GM12874 (cell line): ENCODE results near the gene FBXL17.

Experiments used
- TF ChIP-seq, protein P1 (sequence below): IDR thresholded peaks from 2 replicates; pipeline ENCODE4 v1.5.1; 2011; ENCODE audit warnings: low read depth, mild to moderate bottlenecking, control low read depth, low read length, moderate library complexity; ENCODE audit not compliant: insufficient read depth

The FBXL17 gene

DNA sequence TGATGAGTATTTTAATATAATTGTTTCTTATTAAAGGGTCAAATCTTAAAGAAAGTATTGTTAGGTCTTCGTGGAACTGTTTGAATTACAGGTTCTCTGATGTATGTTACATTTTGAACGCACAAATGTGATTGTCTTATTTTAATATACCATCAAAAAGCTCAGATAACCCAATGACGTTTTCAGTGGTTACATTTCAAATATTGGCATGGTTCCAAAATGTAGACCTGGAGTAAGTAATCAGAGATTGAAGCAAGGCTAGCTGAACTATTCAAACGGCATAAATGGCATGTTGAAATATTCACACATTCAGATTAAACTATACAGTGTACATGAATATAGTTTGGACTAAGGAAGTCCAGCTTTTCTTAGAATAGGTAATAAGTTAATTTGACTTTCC lies 429.4 kb downstream of the FBXL17 start:
- TF ChIP-seq, protein P1, sequence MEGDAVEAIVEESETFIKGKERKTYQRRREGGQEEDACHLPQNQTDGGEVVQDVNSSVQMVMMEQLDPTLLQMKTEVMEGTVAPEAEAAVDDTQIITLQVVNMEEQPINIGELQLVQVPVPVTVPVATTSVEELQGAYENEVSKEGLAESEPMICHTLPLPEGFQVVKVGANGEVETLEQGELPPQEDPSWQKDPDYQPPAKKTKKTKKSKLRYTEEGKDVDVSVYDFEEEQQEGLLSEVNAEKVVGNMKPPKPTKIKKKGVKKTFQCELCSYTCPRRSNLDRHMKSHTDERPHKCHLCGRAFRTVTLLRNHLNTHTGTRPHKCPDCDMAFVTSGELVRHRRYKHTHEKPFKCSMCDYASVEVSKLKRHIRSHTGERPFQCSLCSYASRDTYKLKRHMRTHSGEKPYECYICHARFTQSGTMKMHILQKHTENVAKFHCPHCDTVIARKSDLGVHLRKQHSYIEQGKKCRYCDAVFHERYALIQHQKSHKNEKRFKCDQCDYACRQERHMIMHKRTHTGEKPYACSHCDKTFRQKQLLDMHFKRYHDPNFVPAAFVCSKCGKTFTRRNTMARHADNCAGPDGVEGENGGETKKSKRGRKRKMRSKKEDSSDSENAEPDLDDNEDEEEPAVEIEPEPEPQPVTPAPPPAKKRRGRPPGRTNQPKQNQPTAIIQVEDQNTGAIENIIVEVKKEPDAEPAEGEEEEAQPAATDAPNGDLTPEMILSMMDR: no peak

DNA sequence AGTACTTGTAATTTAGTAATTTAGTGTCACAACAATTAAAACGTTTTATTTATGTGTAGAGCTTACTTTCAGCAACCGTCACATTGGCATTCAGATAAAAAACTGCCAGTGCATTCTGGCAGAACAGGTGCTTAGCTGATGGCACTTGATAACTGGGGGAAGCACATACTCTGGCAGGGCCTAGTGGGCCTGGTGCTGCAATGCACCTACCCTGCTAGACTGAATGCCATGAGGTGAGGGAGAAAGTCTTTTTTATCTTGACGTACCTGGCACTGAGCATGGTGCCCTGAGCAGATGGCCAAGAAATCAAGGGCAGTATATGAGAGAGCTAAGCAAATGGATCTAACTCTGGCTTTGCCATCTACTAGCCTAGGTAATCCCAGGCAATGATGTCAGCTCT lies 430.6 kb downstream of the FBXL17 start:
- TF ChIP-seq, protein P1: no peak

DNA sequence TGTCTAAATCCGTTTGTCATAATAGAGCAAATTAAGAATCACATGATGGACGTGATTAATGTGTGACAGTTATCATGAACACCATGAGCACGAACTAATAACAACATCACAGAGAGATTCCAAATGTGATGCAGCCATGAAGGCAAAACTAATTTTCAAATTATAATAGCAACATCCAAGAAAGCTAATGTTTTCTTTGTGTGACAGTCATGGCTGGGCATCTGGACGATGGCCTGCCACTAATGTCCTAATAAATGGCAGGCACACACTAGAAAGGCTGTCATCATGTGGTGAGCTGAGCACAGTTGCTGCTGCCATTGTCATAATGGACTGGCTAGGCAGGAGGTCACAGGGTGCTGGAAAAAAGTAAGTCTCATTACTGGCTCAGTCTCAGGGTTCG lies 431.1 kb downstream of the FBXL17 start:
- TF ChIP-seq, protein P1: no peak

DNA sequence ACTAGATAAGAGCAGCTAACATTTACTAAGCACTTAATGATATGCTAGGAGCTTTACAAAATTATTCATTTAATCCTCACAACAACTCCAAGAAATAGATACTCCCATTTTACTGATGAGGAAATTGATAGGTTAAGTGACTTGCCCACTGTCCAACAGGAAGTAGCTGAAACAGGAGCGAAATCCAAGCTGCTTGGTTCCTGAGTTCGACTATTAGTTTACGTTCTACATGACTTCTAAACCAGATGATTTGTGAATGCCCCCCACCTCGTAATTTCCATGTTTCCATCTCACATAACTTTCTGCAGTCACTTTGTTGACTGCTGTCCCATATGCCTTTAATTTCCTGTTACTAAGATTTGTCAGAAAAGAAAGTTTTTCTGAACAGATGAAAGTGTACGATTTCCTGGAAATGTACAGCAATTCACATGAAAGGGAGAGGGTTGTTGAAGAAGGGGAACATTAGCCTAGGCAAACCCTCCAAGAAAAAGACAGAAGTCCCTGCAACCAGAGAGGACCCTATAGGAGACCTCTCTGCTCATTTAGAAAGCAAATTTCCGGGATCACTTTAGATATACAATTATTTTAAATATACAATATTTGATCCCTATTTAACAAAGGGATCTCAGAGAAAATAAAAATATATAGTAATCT lies 432.1 kb downstream of the FBXL17 start:
- TF ChIP-seq, protein P1: no peak

DNA sequence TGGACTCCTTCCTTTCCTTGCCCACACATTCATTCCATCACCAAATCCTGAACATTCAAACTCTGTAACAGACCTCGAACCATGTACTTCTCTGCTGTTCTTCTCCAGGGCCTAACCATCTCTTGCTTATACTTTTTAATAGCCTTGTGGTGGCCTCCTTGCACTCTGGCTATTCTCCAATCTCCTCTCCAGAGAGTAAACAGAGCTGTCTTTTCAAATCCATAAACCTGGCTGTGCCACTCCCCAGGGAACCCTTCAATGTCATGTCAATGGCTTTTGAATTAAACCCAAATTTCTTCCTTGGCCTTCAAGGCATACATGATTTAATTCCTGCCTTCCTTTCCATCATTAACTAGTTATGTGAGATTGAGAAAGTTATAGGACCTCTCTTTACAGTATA lies 433.5 kb downstream of the FBXL17 start:
- TF ChIP-seq, protein P1: no peak

DNA sequence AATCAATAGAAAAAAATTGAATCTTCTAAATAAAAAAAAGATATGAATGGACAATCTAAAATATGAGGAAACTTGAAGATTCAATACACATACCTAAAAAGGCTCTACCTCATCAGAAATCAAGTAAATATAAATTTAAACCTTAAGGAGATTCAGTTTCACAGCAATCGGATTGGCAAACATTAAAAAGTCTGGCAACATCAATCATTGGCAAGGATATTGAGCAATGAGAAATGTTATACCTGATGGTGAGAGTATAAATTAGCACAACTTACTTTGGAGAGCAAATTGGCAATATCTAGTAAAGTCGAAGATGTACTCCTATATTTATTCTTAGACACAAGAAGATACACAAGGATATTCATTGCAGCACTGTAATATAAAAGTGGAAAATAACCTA lies 436.8 kb downstream of the FBXL17 start:
- TF ChIP-seq, protein P1: no peak

DNA sequence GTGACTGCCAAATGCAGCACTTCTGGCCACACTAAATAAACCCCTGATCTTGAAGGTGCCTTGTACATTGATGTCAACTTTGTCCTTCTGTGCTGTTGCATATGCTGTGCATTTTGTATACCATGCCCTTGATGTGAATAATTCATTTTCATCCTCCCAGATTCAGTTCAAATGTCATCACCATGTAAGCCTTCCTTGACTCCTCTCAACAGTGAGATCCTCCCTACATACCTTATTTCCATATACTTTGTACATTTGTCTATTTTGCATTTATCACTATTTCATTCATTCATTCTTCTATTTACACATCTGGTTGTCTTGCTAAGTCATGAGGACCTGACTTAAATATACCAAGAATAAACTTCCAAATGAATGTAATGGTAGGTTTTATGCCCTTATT lies 438.0 kb downstream of the FBXL17 start:
- TF ChIP-seq, protein P1: no peak
